ENCODE data around the gene EI24.

EI24 gene

GRCh38 chr11:125578783-125579182 lies 9.5 kb downstream of the EI24 start:
- FAIRE-seq, result no peak
- DNase-seq (ENCODE audit: insufficient read length, low spot score), result no peak

GRCh38 chr11:125579811-125580210 lies 10.5 kb downstream of the EI24 start:
- DNase-seq (ENCODE audit: insufficient read length, low spot score) (no peak), FAIRE-seq (no peak)

GRCh38 chr11:125583496-125583895 lies 14.2 kb downstream of the EI24 start:
- no peak for DNase-seq (ENCODE audit: insufficient read length, low spot score)
- FAIRE-seq, result no peak

- DNase-seq (ENCODE audit: insufficient read length, low spot score) (no peak), FAIRE-seq (no peak)
These were observed 16.2 kb downstream of the EI24 start for GRCh38 chr11:125585487-125585886.

- no peak for FAIRE-seq
- no peak for DNase-seq (ENCODE audit: insufficient read length, low spot score)
These were observed 17.3 kb downstream of the EI24 start for GRCh38 chr11:125586623-125587022.

GRCh38 chr11:125587480-125587879 lies 18.2 kb downstream of the EI24 start:
- FAIRE-seq (no peak), DNase-seq (ENCODE audit: insufficient read length, low spot score) (no peak)

GRCh38 chr11:125588505-125588904 lies 19.2 kb downstream of the EI24 start:
- no peak for FAIRE-seq
- no peak for DNase-seq (ENCODE audit: insufficient read length, low spot score)

GRCh38 chr11:125591649-125592304 lies 22.5 kb downstream of the EI24 start:
- DNase-seq (ENCODE audit: insufficient read length, low spot score) (no peak), FAIRE-seq (peak; percentile 65)

- DNase-seq (ENCODE audit: insufficient read length, low spot score), result peak; percentile 80
- FAIRE-seq, result peak; percentile 98
These were observed 23.2 kb downstream of the EI24 start, which contains the start of gene STT3A for GRCh38 chr11:125592305-125593113. STT3A (plus strand) TSS chr11:125592852; CDS start chr11:125595916, 3,064 bp downstream.

- no peak for DNase-seq (ENCODE audit: insufficient read length, low spot score)
- FAIRE-seq, result peak; percentile 45
These were observed 24.0 kb downstream of the EI24 start for GRCh38 chr11:125593114-125593820.

GRCh38 chr11:125594958-125595357 lies 25.7 kb downstream of the EI24 start:
- FAIRE-seq, result no peak
- DNase-seq (ENCODE audit: insufficient read length, low spot score), result no peak

GRCh38 chr11:125600663-125601062 lies 31.4 kb downstream of the EI24 start:
- FAIRE-seq (no peak), DNase-seq (ENCODE audit: insufficient read length, low spot score) (no peak)

GRCh38 chr11:125603207-125603606 lies 33.9 kb downstream of the EI24 start:
- DNase-seq (ENCODE audit: insufficient read length, low spot score) (no peak), FAIRE-seq (no peak)

- no peak for DNase-seq (ENCODE audit: insufficient read length, low spot score)
- FAIRE-seq, result no peak
These were observed 36.1 kb downstream of the EI24 start for GRCh38 chr11:125605417-125605816.

GRCh38 chr11:125609545-125609944 lies 40.3 kb downstream of the EI24 start:
- DNase-seq (ENCODE audit: insufficient read length, low spot score) (no peak), FAIRE-seq (no peak)

- no peak for DNase-seq (ENCODE audit: insufficient read length, low spot score)
- no peak for FAIRE-seq
These were observed 49.1 kb downstream of the EI24 start for GRCh38 chr11:125618383-125618782.

- DNase-seq (ENCODE audit: insufficient read length, low spot score) (no peak), FAIRE-seq (no peak)
These were observed 52.7 kb downstream of the EI24 start for GRCh38 chr11:125621995-125622394.

- no peak for FAIRE-seq
- DNase-seq (ENCODE audit: insufficient read length, low spot score), result no peak
These were observed 53.8 kb downstream of the EI24 start for GRCh38 chr11:125623064-125623463.

- FAIRE-seq (no peak), DNase-seq (ENCODE audit: insufficient read length, low spot score) (no peak)
These were observed 55.5 kb downstream of the EI24 start, which contains the start of gene CHEK1 for GRCh38 chr11:125624756-125625213. CHEK1 (plus strand) TSS chr11:125625163; CDS start chr11:125626769, 1,606 bp downstream.

- no peak for FAIRE-seq
- DNase-seq (ENCODE audit: insufficient read length, low spot score), result no peak
These were observed 56.0 kb downstream of the EI24 start for GRCh38 chr11:125625225-125625629.

- FAIRE-seq, result peak; percentile 97
These were observed 56.5 kb downstream of the EI24 start for GRCh38 chr11:125625630-125626287.

More at GRCh38 chr11:125625630-125626287, 56.5 kb downstream of the EI24 start:
- peak; percentile 61 for DNase-seq (ENCODE audit: insufficient read length, low spot score)

All from GM19239 (cell line).